ENCODE data around the gene FAM149B1. TPM values are rescaled to one million over a fixed set of nuclear protein-coding genes. Genes with fewer than 3 reads are reported as not detected.

FAM149B1 gene
- total RNA-seq, 2 experiments from 2014 or later, result 7.0 to 7.7 TPM

DNA sequence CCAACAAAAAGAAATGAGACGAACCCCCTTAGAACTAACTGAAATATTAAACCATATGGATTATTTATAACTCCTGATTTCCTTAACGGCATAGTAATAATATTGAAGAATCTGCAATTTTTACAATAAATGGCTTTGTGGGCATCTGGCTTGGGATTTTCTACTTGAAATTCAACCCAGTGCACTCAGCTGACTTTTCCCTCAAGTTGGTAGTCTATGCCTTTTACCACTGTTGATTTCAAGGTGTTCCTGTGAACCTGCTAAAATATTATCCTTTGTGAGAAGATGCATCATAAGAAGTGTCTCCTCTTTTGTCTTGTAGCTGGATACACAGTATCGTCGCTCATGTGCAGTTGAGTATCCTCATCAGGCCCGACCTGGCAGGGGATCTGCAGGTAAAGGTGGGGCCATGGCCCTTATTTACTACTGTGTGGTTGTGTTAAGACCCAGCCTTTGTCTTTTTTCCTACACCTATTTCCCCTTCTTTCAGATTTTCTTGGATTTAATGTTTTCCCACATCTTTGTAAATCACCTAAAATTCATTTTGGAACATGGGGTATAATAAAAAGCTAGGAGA, 71.2 kb downstream of the FAM149B1 start:
- H3K36me3 ChIP-seq (ENCODE audit: insufficient read depth, low read length), result peaks cover 70% of the 10 kb centered on the region
- Mint-ChIP-seq H3K27ac (no peak overlapping the region), H3K9me3 (no peaks in the 10 kb centered on the region), H3K36me3 (ENCODE audit: low read depth) (peaks cover 69% of the 10 kb centered on the region), H3K4me1 (ENCODE audit: low read depth) (peaks cover 7% of the 10 kb centered on the region), H3K4me3 (no peak overlapping the region), H3K27me3 (no peaks in the 10 kb centered on the region)
- ChIA-PET CTCF (interaction anchor here (0.7 kb wide), 1 partner anchor 41 kb away, joined by 3 read pairs; no protein-coding TSS in a partner anchor), POLR2A (interaction anchor here (2.2 kb wide), 1 partner anchor 8 kb away, joined by 12 read pairs; the partner anchor contains the start of gene DNAJC9)
- H3K27ac ChIP-seq (ENCODE audit: low read depth in 1 of 2, low read length in 2 of 2), result no peak overlapping the region
- no peaks in the 10 kb centered on the region for H3K27me3 ChIP-seq (ENCODE audit: control insufficient read depth in 1 of 2, insufficient read depth in 2 of 2, low read length in 2 of 2)
- H3K4me3 ChIP-seq (ENCODE audit: low read length), result no peak overlapping the region
- intact Hi-C loops (cut with DNase I, micrococcal nuclease), result no loop called here
- TF ChIP-seq CTCF (IDR thresholded peaks at IDR 0.05), result no peak
- DNase-seq (no peak), ATAC-seq (ENCODE audit: poor library complexity) (no peak)
- no peaks in the 10 kb centered on the region for H3K4me1 ChIP-seq (ENCODE audit: insufficient read depth, low read length)
- H3K9me3 ChIP-seq (ENCODE audit: control insufficient read depth in 1 of 2, insufficient read depth in 1 of 2, low read length in 2 of 2), result no peaks in the 10 kb centered on the region

GRCh38 chr10:73239908-73240307, 72.0 kb downstream of the FAM149B1 start:
- Mint-ChIP-seq H3K9me3 (no peaks in the 10 kb centered on the region), H3K4me3 (no peak overlapping the region), H3K4me1 (ENCODE audit: low read depth) (peaks cover 16% of the 10 kb centered on the region), H3K27me3 (no peaks in the 10 kb centered on the region), H3K27ac (no peak overlapping the region), H3K36me3 (ENCODE audit: low read depth) (peaks cover 69% of the 10 kb centered on the region)
- CTCF ChIA-PET, result no interaction called here
- Histone ChIP-seq H3K27me3 (ENCODE audit: control insufficient read depth in 1 of 2, insufficient read depth in 2 of 2, low read length in 2 of 2) (no peaks in the 10 kb centered on the region), H3K9me3 (ENCODE audit: control insufficient read depth in 1 of 2, insufficient read depth in 1 of 2, low read length in 2 of 2) (no peaks in the 10 kb centered on the region), H3K4me1 (ENCODE audit: insufficient read depth, low read length) (peaks cover 1% of the 10 kb centered on the region), H3K4me3 (ENCODE audit: low read length) (no peak overlapping the region), H3K27ac (ENCODE audit: low read depth in 1 of 2, low read length in 2 of 2) (no peak overlapping the region), H3K36me3 (ENCODE audit: insufficient read depth, low read length) (peaks cover 70% of the 10 kb centered on the region)
- intact Hi-C loops (cut with DNase I, micrococcal nuclease), result loop anchor here in 1 of 2 experiments (10.0 kb wide), 1 partner anchor 615 kb away; the partner anchor contains the start of gene MICU1
- no peak for ATAC-seq (ENCODE audit: poor library complexity)
- no peak for TF ChIP-seq CTCF (IDR thresholded peaks at IDR 0.05)
- POLR2A ChIA-PET, result no interaction called here
- DNase-seq, result no peak

DNA sequence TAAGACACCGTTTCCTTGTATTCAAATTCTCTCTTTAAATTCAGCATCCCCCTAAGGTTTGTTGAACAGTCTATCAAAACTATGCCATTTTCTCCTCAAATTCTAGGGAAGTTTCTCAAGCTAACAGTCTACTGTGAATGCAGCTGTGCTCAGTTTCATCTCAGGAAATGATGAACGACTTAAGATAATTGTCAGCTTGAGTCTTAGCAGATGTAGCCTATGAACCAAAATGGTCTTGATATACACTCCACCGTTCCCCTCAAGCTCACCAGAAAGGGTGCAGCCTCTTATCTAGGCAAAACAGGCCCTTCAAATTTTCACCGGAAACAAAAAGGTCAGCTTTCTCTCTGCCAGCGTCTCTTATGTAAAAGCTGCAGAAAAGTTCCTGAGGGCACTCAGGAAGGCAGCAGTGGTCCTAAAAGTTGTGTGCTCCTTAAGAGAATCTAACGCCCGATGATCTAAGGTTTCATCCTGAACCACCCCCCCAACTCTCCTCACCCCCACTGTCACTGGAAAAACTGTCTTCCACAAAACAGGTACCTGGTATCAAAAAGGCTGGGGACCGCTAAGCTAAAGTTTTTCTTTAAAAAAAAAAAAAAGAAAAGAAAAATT, 77.1 kb downstream of the FAM149B1 start:
- Histone ChIP-seq H3K36me3 (ENCODE audit: insufficient read depth, low read length) (peaks cover 53% of the 10 kb centered on the region), H3K27me3 (ENCODE audit: control insufficient read depth in 1 of 2, insufficient read depth in 2 of 2, low read length in 2 of 2) (no peaks in the 10 kb centered on the region), H3K9me3 (ENCODE audit: control insufficient read depth in 1 of 2, insufficient read depth in 1 of 2, low read length in 2 of 2) (no peaks in the 10 kb centered on the region), H3K4me3 (ENCODE audit: low read length) (no peak overlapping the region), H3K4me1 (ENCODE audit: insufficient read depth, low read length) (peaks cover 17% of the 10 kb centered on the region), H3K27ac (ENCODE audit: low read depth in 1 of 2, low read length in 2 of 2) (peak overlapping the region in 1 of 2 donors; percentile 27)
- no peak for TF ChIP-seq CTCF (IDR thresholded peaks at IDR 0.05)
- Mint-ChIP-seq H3K4me1 (ENCODE audit: low read depth) (peaks cover 53% of the 10 kb centered on the region), H3K4me3 (peak overlapping the region; percentile 58), H3K9me3 (no peaks in the 10 kb centered on the region), H3K36me3 (ENCODE audit: low read depth) (peaks cover 89% of the 10 kb centered on the region), H3K27me3 (no peaks in the 10 kb centered on the region), H3K27ac (peak overlapping the region; percentile 86)
- ChIA-PET POLR2A (interaction anchor here (0.7 kb wide), 1 partner anchor 37 kb away, joined by 3 read pairs; no protein-coding TSS in a partner anchor), CTCF (interaction anchor here (0.6 kb wide), 1 partner anchor 1348 kb away, joined by 3 read pairs; no protein-coding TSS in a partner anchor)
- no peak for ATAC-seq (ENCODE audit: poor library complexity)
- intact Hi-C loops (cut with DNase I, micrococcal nuclease), result loop anchor here (2.0 to 10.0 kb wide), 4 partner anchors 78 to 620 kb away; partner anchors contain the start of genes ECD (in 1 of the 2), FAM149B1 (in 1 of the 2), MICU1 (in 1 of the 2) and P4HA1 (in 1 of the 2)
- no peak for DNase-seq
